ENCODE results near the gene ASAH2. TPM values are rescaled to one million over a fixed set of nuclear protein-coding genes. Genes with fewer than 3 reads are reported as not detected.
"Not testable (repeated sequence)": the region's sequence is repeated elsewhere in the genome, so short reads cannot be mapped to it uniquely, and the experiment has no call there.

The ASAH2 gene
- total RNA-seq, 4 donors from 2014 or later: 0.17 to 1.1 (median 0.52) TPM

GRCh38 chr10:50248062-50248461 is 3.3 kb downstream of the ASAH2 start:
- intact Hi-C loops (cut with DNase I): no loop called here
- 41% methylated on average over 3 of the region's 3 CpGs for WGBS
- TF ChIP-seq EP300 (IDR thresholded peaks at IDR 0.05): no peak
- TF ChIP-seq POLR2A (IDR thresholded peaks at IDR 0.05; ENCODE audit: low read depth): no peak
- no peak for TF ChIP-seq POLR2AphosphoS5 (IDR thresholded peaks at IDR 0.05)
- TF ChIP-seq CTCF (IDR thresholded peaks at IDR 0.05): no peak
- no peaks in the 10 kb centered on the region for H3K36me3 ChIP-seq
- no peak overlapping the region for H3K4me3 ChIP-seq
- H3K4me1 ChIP-seq: no peaks in the 10 kb centered on the region
- no peak overlapping the region for H3K27ac ChIP-seq (replicated peaks in 1 of 4)
- DNase-seq (ENCODE audit: extremely low spot score): no peak
- H3K27me3 ChIP-seq: no peaks in the 10 kb centered on the region
- H3K9me3 ChIP-seq: no peaks in the 10 kb centered on the region

- no peaks in the 10 kb centered on the region for H3K27me3 ChIP-seq
- no peaks in the 10 kb centered on the region for H3K9me3 ChIP-seq
- H3K27ac ChIP-seq (replicated peaks in 1 of 4): no peak overlapping the region
- no peak overlapping the region for H3K4me3 ChIP-seq
- no peak for DNase-seq (ENCODE audit: extremely low spot score)
- TF ChIP-seq EP300 (IDR thresholded peaks at IDR 0.05): no peak
- TF ChIP-seq POLR2A (IDR thresholded peaks at IDR 0.05; ENCODE audit: low read depth): no peak
- no peak for TF ChIP-seq POLR2AphosphoS5 (IDR thresholded peaks at IDR 0.05)
- TF ChIP-seq CTCF (IDR thresholded peaks at IDR 0.05): no peak
- intact Hi-C loops (cut with DNase I): no loop called here
- H3K4me1 ChIP-seq: no peaks in the 10 kb centered on the region
- H3K36me3 ChIP-seq: no peaks in the 10 kb centered on the region
Observed at GRCh38 chr10:50244201-50244600, 7.1 kb downstream of the ASAH2 start.

GRCh38 chr10:50242777-50243176 is 8.5 kb downstream of the ASAH2 start:
- no peaks in the 10 kb centered on the region for H3K27me3 ChIP-seq
- H3K9me3 ChIP-seq: no peaks in the 10 kb centered on the region
- no peak for DNase-seq (ENCODE audit: extremely low spot score)
- no peak overlapping the region for H3K27ac ChIP-seq (replicated peaks in 1 of 4)
- 96% methylated on average over 4 of the region's 4 CpGs for WGBS
- intact Hi-C loops (cut with DNase I): no loop called here
- TF ChIP-seq CTCF (IDR thresholded peaks at IDR 0.05) (no peak), POLR2AphosphoS5 (IDR thresholded peaks at IDR 0.05) (no peak), POLR2A (IDR thresholded peaks at IDR 0.05; ENCODE audit: low read depth) (no peak), EP300 (IDR thresholded peaks at IDR 0.05) (no peak)
- no peaks in the 10 kb centered on the region for H3K4me1 ChIP-seq
- no peaks in the 10 kb centered on the region for H3K36me3 ChIP-seq
- H3K4me3 ChIP-seq: no peak overlapping the region

GRCh38 chr10:50241478-50241877 is 9.8 kb downstream of the ASAH2 start:
- H3K4me3 ChIP-seq; intact Hi-C loops (cut with DNase I); H3K4me1 ChIP-seq; H3K27me3 ChIP-seq; H3K36me3 ChIP-seq; DNase-seq (ENCODE audit: extremely low spot score); H3K9me3 ChIP-seq; H3K27ac ChIP-seq (replicated peaks in 1 of 4): not testable (repeated sequence)
- WGBS: 95% methylated on average over 1 of the region's 1 CpG

- TF ChIP-seq POLR2AphosphoS5 (IDR thresholded peaks at IDR 0.05) (no peak), POLR2A (IDR thresholded peaks at IDR 0.05; ENCODE audit: low read depth) (no peak), CTCF (IDR thresholded peaks at IDR 0.05) (no peak), EP300 (IDR thresholded peaks at IDR 0.05) (no peak)
- no peak for DNase-seq (ENCODE audit: extremely low spot score)
- WGBS: 61% methylated on average over 4 of the region's 4 CpGs
Observed at GRCh38 chr10:50234486-50234885, 16.8 kb downstream of the ASAH2 start.

More at GRCh38 chr10:50234486-50234885, 16.8 kb downstream of the ASAH2 start:
- Histone ChIP-seq H3K9me3 (no peaks in the 10 kb centered on the region), H3K27me3 (no peaks in the 10 kb centered on the region), H3K4me1 (no peaks in the 10 kb centered on the region), H3K36me3 (no peaks in the 10 kb centered on the region), H3K27ac (replicated peaks in 1 of 4) (no peak overlapping the region), H3K4me3 (no peak overlapping the region)
- intact Hi-C loops (cut with DNase I): no loop called here

Measured in esophagus muscularis mucosa (tissue), 4 donors.